Forelimb muscle (tissue), 1 donor: Measurements from ENCODE around the gene ALG5. TPM values are rescaled to one million over a fixed set of nuclear protein-coding genes. Genes with fewer than 3 reads are reported as not detected.

Source experiments
- DNase-seq: peaks from one replicate; pipeline ENCODE4 v3.0.0-alpha.2; 2013; ENCODE audit warnings: low read depth
- polyA plus RNA-seq: library from polyadenylated mRNA; unstranded; fragments of 120-200 nt; gene quantifications from one replicate; pipeline ENCODE4 v1.2.1, GENCODE V29; 2013; ENCODE audit not compliant: insufficient read length

ALG5 gene
- 18.4 TPM for polyA plus RNA-seq

DNA sequence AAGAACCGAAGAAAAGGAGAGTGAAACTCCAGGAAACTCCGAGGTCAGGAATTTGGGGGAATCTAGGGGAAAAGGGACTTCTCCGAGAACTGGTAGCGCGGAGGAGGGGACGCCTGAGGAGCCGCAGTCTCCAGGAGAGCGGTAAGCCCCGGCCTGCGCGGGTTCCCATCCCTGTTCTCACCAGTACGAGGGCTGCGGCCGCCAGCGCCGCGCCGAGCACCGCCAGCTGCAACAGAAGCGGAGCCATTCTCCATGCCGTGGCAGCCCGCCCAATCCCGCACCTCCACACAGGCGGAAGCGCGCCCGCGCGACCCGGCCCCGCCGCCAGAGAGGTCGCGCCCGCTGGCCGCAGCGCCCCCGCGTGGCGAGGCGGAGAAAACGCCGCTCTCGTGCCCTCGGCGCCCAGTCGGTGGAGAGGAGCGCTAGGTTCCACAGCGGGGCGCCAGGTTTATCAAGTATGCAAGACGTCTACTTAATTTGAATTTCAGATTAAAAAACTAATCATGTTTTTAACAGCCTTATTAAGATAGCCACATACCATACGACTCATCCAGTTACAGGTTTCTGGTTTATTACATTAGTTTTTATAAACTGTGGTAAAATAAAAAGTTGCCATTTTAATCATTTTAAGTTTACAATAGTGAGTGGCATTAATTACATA is at the start of gene ALG5:
TSS of gene ALG5 (minus strand) at position 287 of the 661 bp plus-strand sequence. CDS start at position 247, 40 bp downstream.
- peak; percentile 71 for DNase-seq

DNA sequence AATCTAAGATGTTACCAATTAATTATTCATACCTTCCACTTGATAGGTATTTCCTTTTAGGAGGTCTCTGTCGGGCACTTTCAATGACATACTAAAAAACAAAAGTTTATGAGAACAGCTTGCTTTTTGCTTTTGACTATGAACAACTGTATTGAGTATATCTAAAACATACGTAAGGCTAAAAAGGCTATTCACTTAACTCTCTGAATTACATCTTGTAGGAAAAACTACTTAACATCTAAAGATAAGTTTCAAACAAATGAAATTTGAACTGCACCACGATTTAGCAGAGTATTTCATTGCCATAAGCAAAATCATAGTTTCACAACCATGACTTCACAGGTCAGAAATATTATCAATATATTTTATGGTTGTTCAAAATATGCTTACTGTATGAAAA is 48.7 kb upstream of the ALG5 start:
- DNase-seq: no peak

- DNase-seq: no peak
Observed at GRCh38 chr13:37047032-37047431, 47.9 kb upstream of the ALG5 start.

DNA sequence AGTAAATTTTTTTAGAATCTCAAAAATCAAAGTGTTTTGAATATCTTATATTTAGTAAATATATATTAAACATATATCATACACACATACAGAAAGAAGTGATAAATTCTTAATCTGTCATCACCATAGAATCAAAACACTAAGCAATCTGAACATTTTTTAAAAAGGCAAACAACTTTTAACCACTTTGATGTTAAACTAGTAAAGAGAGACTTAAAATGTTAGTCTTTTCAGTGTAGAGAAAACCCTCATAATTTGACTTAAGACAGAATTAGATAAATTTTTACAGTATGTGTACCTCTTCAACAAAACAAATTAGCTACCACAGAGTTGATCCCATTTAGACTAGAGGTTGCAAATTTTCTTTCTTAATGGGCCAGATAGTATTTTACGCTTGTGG is 46.9 kb upstream of the ALG5 start:
- no peak for DNase-seq

GRCh38 chr13:37040789-37041188 is 41.6 kb upstream of the ALG5 start:
- no peak for DNase-seq

GRCh38 chr13:37039896-37040295 is 40.8 kb upstream of the ALG5 start:
- DNase-seq: no peak

GRCh38 chr13:37037241-37037640 is 38.1 kb upstream of the ALG5 start:
- no peak for DNase-seq

DNA sequence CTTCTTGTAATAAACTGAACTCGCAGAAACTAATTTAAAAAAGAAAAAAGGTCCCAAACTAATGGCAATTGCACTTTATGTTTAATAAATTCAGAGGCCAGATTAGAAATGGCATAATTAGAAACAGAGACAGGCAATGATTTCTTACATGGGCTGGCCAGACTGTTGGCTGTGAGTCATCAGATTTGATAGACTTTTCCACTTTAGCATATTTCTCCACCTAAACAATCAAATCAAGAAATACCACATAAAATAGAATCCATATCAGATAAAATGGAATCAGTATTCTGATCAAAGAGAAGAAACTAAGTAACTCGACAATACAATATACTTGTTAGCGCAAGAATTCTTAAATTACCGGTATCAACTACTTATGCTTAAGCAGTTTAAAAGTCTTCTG is 30.5 kb upstream of the ALG5 start:
- no peak for DNase-seq

- DNase-seq: no peak
Observed at GRCh38 chr13:37027639-37028038, 28.5 kb upstream of the ALG5 start.

GRCh38 chr13:37026771-37027170 is 27.6 kb upstream of the ALG5 start:
- no peak for DNase-seq

- no peak for DNase-seq
Observed at GRCh38 chr13:37023871-37024270, 24.7 kb upstream of the ALG5 start.

- no peak for DNase-seq
Observed at GRCh38 chr13:37014609-37015008, 15.5 kb upstream of the ALG5 start.

GRCh38 chr13:37011788-37012187 is 12.6 kb upstream of the ALG5 start:
- DNase-seq: no peak

DNA sequence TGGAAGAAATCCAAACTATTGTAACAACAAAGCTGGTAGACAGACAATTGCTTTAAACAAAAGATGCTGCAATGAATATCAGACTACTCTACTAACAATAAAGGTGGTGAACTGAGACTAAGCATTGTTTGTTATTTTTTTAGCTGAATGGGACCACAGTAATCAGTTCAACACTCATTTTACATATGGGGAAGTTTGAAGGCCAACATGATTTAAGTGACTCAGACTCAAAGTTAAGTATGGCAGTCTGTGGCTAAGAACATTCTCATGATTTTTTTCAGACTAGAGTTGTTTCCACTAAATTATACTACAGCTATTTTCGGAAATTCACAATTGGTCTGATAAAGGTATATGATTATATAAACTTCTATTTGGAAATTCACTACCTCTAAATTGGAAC is 11.9 kb upstream of the ALG5 start:
- DNase-seq: no peak

- no peak for DNase-seq
Observed at GRCh38 chr13:37010424-37010823, 11.3 kb upstream of the ALG5 start.

DNA sequence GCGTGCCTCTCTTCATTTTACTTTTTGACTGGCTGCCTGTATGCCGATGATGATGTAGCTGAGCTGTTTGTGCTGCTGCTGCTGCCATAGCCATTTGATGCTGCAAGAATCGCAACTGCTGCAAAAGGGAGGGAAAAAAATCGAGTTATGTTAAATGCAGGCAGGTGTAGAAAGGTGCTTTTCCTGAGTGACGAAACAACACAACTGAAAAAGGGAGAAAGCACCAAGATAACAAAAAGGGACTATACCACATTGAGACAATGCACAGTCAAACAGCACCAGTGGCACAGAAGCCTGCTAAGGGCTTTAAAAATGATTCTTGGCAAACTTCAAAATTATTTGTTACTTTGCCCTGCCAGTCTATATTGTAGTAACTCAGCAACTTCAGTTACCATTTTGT is 10.6 kb upstream of the ALG5 start:
- DNase-seq: no peak

- no peak for DNase-seq
Observed at GRCh38 chr13:37001921-37002250, 2.7 kb upstream of the ALG5 start.

GRCh38 chr13:36998624-36999041 is 507 bp downstream of the ALG5 start:
- no peak for DNase-seq

- no peak for DNase-seq
Observed at GRCh38 chr13:36997716-36998427, 1.3 kb downstream of the ALG5 start.

- no peak for DNase-seq
Observed at GRCh38 chr13:36992362-36992761, 6.8 kb downstream of the ALG5 start.

DNA sequence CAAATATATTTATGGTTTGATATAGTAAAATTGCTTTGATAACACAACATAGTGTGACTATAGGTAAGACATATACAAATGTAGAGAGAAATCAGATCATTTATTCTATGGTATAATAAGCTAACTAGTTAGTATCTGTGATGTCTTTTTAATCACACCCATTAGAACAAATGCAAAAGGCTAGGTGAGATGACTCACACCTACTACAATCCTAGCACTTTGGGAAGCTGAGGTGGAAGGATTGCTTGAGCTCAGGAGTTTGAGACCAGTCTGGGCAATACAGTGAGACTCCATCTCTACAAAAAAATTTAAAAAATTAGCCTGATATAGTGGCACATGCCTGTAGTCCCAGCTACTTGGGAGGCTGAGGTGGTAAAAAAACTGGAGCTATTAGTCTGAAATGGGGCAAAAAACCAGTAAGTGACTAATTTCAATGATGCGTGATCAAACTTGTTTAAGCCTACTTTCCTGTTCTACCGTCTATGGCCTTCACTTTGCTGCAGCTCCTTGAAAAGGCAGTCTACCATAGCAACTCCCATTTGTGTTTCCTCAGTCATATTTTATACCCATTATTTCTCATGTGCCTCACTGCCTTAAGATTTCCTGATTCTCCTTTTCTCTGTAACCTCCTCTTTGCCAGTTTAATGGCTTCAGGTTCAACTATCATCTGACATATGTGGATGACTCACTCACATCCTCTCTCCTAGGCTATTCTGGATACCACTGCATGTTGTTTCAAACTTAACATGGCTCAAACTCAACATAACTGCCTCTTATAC is 12.5 kb downstream of the ALG5 start:
- DNase-seq: no peak

DNA sequence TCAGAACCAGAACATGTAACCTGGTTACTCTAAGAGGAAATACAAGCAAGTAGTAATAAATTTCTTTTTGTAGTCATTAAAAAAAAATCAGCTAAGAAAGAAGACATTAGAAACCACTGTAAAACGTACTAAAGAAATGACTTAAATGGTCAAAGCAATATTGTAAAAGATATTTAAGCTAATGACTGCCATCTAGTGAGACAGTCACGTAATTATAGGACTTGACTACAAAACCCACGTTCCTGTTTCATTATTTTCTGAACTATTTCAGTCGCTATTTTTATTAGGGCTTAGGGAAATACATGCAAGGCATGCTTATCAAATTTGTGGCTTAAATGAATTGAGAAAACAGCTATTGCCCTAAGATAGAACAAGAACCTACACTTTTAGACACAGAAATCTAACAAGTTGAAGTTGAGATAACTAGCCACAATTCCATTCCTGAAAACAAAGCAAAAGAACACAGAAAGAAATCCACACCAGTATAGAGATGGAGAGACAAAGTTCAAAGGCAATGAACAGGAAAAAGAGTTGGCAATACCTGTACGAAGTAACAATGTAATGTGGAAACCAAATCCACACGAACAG is 17.9 kb downstream of the ALG5 start:
- no peak for DNase-seq
